Measurements from ENCODE around the gene ALPP.
"Not testable (repeated sequence)": the region's sequence is repeated elsewhere in the genome, so short reads cannot be mapped to it uniquely, and the experiment has no call there.

Gene ALPP

GRCh38 chr2:232333361-232334135 lies 45.0 kb upstream of the ALPP start:
- Histone ChIP-seq H3K4me3 (replicated peaks; ENCODE audit: insufficient read depth, low read length) (no peak overlapping the region), H3K27me3 (ENCODE audit: insufficient read depth, poor library complexity, severe bottlenecking) (no peaks in the 10 kb centered on the region), H3K27ac (replicated peaks) (no peak overlapping the region)
- TF ChIP-seq GABPA (IDR thresholded peaks at IDR 0.05; ENCODE audit: low read depth) (no peak), SPI1 (IDR thresholded peaks at IDR 0.05; ENCODE audit: borderline replicate concordance, low read depth) (no peak), CTCF (IDR thresholded peaks at IDR 0.05; ENCODE audit: insufficient read depth, low read length) (peak; percentile 4), POLR2AphosphoS5 (IDR thresholded peaks at IDR 0.05; ENCODE audit: low read depth) (no peak)
- no peak for DNase-seq (ENCODE audit: low read depth in 1 of 2, low spot score in 1 of 2)

GRCh38 chr2:232334136-232334884 lies 44.2 kb upstream of the ALPP start:
- not testable (repeated sequence) for DNase-seq (ENCODE audit: low read depth in 1 of 2, low spot score in 1 of 2); H3K27ac ChIP-seq (replicated peaks); H3K27me3 ChIP-seq (ENCODE audit: insufficient read depth, poor library complexity, severe bottlenecking); H3K4me3 ChIP-seq (replicated peaks; ENCODE audit: insufficient read depth, low read length)

GRCh38 chr2:232334885-232335205 lies 43.7 kb upstream of the ALPP start:
- not testable (repeated sequence) for H3K27me3 ChIP-seq (ENCODE audit: insufficient read depth, poor library complexity, severe bottlenecking); DNase-seq (ENCODE audit: low read depth in 1 of 2, low spot score in 1 of 2); H3K27ac ChIP-seq (replicated peaks); H3K4me3 ChIP-seq (replicated peaks; ENCODE audit: insufficient read depth, low read length)

GRCh38 chr2:232335206-232335858 lies 43.2 kb upstream of the ALPP start:
- H3K27ac ChIP-seq (replicated peaks); H3K27me3 ChIP-seq (ENCODE audit: insufficient read depth, poor library complexity, severe bottlenecking); H3K4me3 ChIP-seq (replicated peaks; ENCODE audit: insufficient read depth, low read length); DNase-seq (ENCODE audit: low read depth in 1 of 2, low spot score in 1 of 2): not testable (repeated sequence)

- Histone ChIP-seq H3K27ac (replicated peaks) (no peak overlapping the region), H3K27me3 (ENCODE audit: insufficient read depth, poor library complexity, severe bottlenecking) (no peaks in the 10 kb centered on the region), H3K4me3 (replicated peaks; ENCODE audit: insufficient read depth, low read length) (no peak overlapping the region)
- no peak for DNase-seq (ENCODE audit: low read depth in 1 of 2, low spot score in 1 of 2)
- no peak for TF ChIP-seq SPI1 (IDR thresholded peaks at IDR 0.05; ENCODE audit: borderline replicate concordance, low read depth)
- no peak for TF ChIP-seq POLR2AphosphoS5 (IDR thresholded peaks at IDR 0.05; ENCODE audit: low read depth)
- TF ChIP-seq REST (IDR thresholded peaks at IDR 0.05; ENCODE audit: insufficient replicate concordance, low read depth) = no peak
- no peak for TF ChIP-seq CTCF (IDR thresholded peaks at IDR 0.05; ENCODE audit: insufficient read depth, low read length)
- TF ChIP-seq GABPA (IDR thresholded peaks at IDR 0.05; ENCODE audit: low read depth) = no peak
Observed at GRCh38 chr2:232335859-232336215, 42.7 kb upstream of the ALPP start.

- Histone ChIP-seq H3K4me3 (replicated peaks; ENCODE audit: insufficient read depth, low read length) (no peak overlapping the region), H3K27me3 (ENCODE audit: insufficient read depth, poor library complexity, severe bottlenecking) (no peaks in the 10 kb centered on the region), H3K27ac (replicated peaks) (no peak overlapping the region)
- DNase-seq (ENCODE audit: low read depth in 1 of 2, low spot score in 1 of 2) = no peak
- no peak for TF ChIP-seq REST (IDR thresholded peaks at IDR 0.05; ENCODE audit: insufficient replicate concordance, low read depth)
- no peak for TF ChIP-seq POLR2AphosphoS5 (IDR thresholded peaks at IDR 0.05; ENCODE audit: low read depth)
- no peak for TF ChIP-seq CTCF (IDR thresholded peaks at IDR 0.05; ENCODE audit: insufficient read depth, low read length)
- no peak for TF ChIP-seq SPI1 (IDR thresholded peaks at IDR 0.05; ENCODE audit: borderline replicate concordance, low read depth)
- TF ChIP-seq GABPA (IDR thresholded peaks at IDR 0.05; ENCODE audit: low read depth) = no peak
Observed at GRCh38 chr2:232336241-232336736, 42.3 kb upstream of the ALPP start.

Data from HL-60 (cell line).